ENCODE results near the gene TUBB2A. TPM values are rescaled to one million over a fixed set of nuclear protein-coding genes. Genes with fewer than 3 reads are reported as not detected.
A peak's percentile ranks its signal among the peaks of the same experiment; 100 is the strongest.

Gene TUBB2A
- total and polyA plus RNA-seq, 4 donors = 10.8 to 53.5 (median 30.1) TPM

DNA sequence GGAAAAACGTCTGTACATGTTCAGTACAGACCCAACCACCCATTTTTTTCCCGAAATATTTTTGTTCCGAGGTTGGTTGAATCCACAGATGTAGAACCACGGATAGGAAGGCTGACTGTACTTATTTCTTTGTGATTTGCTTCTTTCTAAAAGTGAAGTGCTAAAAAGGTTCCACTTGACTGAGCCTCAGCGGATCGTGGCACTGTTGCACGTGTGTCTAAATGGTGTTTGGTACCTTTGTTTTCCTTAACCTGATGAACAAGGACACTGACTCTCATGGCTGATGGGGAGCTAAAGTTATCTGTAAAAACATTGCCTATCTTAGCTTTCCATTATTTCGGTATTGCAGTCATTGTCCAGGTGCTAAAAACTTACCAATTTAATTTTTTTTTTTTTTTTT, 32.7 kb downstream of the TUBB2A start:
- Histone ChIP-seq H3K36me3 (ENCODE audit: control insufficient read depth in 4 of 4, insufficient read depth in 4 of 4, low read length in 4 of 4) (peaks cover 0 to 8% (median 2%) of the 10 kb centered on the region in 4 donors), H3K27ac (ENCODE audit: low read depth in 1 of 2, low read length in 1 of 2) (no peak overlapping the region), H3K9me3 (ENCODE audit: control insufficient read depth in 4 of 4, insufficient read depth in 3 of 4, low read length in 3 of 4) (no peaks in the 10 kb centered on the region), H3K9ac (ENCODE audit: insufficient read depth in 1 of 2, low read length in 2 of 2) (no peak overlapping the region), H3K4me1 (ENCODE audit: control insufficient read depth in 5 of 5, insufficient read depth in 5 of 5, low read length in 5 of 5) (peaks cover 0 to 7% (median 0%) of the 10 kb centered on the region in 5 donors), H3K4me3 (no peak overlapping the region), H3K27me3 (ENCODE audit: control insufficient read depth in 3 of 3, insufficient read depth in 3 of 3, low read length in 2 of 3) (no peaks in the 10 kb centered on the region)
- no peak for ATAC-seq (ENCODE audit: insufficient read depth, low FRiP score)
- no peak for DNase-seq
- TF ChIP-seq, protein P1, sequence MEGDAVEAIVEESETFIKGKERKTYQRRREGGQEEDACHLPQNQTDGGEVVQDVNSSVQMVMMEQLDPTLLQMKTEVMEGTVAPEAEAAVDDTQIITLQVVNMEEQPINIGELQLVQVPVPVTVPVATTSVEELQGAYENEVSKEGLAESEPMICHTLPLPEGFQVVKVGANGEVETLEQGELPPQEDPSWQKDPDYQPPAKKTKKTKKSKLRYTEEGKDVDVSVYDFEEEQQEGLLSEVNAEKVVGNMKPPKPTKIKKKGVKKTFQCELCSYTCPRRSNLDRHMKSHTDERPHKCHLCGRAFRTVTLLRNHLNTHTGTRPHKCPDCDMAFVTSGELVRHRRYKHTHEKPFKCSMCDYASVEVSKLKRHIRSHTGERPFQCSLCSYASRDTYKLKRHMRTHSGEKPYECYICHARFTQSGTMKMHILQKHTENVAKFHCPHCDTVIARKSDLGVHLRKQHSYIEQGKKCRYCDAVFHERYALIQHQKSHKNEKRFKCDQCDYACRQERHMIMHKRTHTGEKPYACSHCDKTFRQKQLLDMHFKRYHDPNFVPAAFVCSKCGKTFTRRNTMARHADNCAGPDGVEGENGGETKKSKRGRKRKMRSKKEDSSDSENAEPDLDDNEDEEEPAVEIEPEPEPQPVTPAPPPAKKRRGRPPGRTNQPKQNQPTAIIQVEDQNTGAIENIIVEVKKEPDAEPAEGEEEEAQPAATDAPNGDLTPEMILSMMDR (IDR thresholded peaks at IDR 0.05; ENCODE audit: control extremely low read depth, extremely low read depth) = no peak
- 86 to 90% methylated on average over 8 of the region's 8 CpGs for WGBS, 2 donors

DNA sequence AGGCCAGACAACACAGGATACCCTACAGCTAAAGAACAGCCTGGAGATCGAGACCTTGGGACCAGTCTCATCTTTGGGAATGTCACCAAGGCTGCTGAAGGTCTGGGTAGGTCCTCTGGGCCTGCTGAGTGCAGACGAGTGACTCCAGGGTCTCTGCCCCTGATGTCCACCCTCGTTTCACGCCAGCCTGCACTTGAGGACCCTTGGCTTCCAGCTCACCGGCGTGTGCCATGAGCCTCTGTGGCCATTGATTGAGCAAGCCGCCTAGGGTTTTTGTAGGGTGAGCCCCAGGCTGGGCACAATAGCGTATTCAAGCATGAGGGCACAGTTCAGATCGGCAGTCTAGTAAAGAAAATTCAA, 34.5 kb downstream of the TUBB2A start:
- H3K9me3 ChIP-seq (ENCODE audit: control insufficient read depth in 4 of 4, insufficient read depth in 3 of 4, low read length in 3 of 4) = no peaks in the 10 kb centered on the region
- no peak overlapping the region for H3K27ac ChIP-seq (ENCODE audit: low read depth in 1 of 2, low read length in 1 of 2)
- no peaks in the 10 kb centered on the region for H3K36me3 ChIP-seq (ENCODE audit: control insufficient read depth in 4 of 4, insufficient read depth in 4 of 4, low read length in 4 of 4)
- TF ChIP-seq, protein P1 (IDR thresholded peaks at IDR 0.05; ENCODE audit: control extremely low read depth, extremely low read depth) = no peak
- H3K27me3 ChIP-seq (ENCODE audit: control insufficient read depth in 3 of 3, insufficient read depth in 3 of 3, low read length in 2 of 3) = no peaks in the 10 kb centered on the region
- H3K4me1 ChIP-seq (ENCODE audit: control insufficient read depth in 5 of 5, insufficient read depth in 5 of 5, low read length in 5 of 5) = peaks cover 0 to 13% (median 3%) of the 10 kb centered on the region in 5 donors
- no peak for ATAC-seq (ENCODE audit: insufficient read depth, low FRiP score)
- H3K9ac ChIP-seq (ENCODE audit: insufficient read depth in 1 of 2, low read length in 2 of 2) = no peak overlapping the region
- no peak for DNase-seq
- H3K4me3 ChIP-seq = no peak overlapping the region
- WGBS, 2 donors = 93 to 94% methylated on average over 9 of the region's 9 CpGs

DNA sequence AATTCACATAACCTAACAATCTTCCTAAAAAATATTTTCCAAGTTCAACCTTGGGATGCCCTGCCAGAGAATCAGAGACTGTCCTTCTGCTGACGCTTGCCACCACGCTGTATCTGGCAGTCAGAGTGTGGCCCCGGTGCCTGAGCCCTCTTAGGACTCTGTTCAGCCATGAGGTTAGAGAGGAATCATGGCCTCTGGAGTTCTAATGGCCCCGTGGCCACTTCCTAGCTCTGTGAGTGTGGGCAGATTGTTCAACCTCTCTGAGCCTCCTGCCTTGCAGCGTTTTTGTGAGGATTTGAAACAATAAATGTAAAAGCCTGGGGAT, 36.6 kb downstream of the TUBB2A start:
- DNase-seq (no peak), ATAC-seq (ENCODE audit: insufficient read depth, low FRiP score) (no peak)
- H3K4me1 ChIP-seq (ENCODE audit: control insufficient read depth in 5 of 5, insufficient read depth in 5 of 5, low read length in 5 of 5) = peaks cover 0 to 13% (median 4%) of the 10 kb centered on the region in 5 donors
- no peaks in the 10 kb centered on the region for H3K27me3 ChIP-seq (ENCODE audit: control insufficient read depth in 3 of 3, insufficient read depth in 3 of 3, low read length in 2 of 3)
- H3K9me3 ChIP-seq (ENCODE audit: control insufficient read depth in 4 of 4, insufficient read depth in 3 of 4, low read length in 3 of 4) = no peaks in the 10 kb centered on the region
- H3K36me3 ChIP-seq (ENCODE audit: control insufficient read depth in 4 of 4, insufficient read depth in 4 of 4, low read length in 4 of 4) = no peaks in the 10 kb centered on the region
- no peak overlapping the region for H3K27ac ChIP-seq (ENCODE audit: low read depth in 1 of 2, low read length in 1 of 2)
- no peak overlapping the region for H3K4me3 ChIP-seq
- no peak overlapping the region for H3K9ac ChIP-seq (ENCODE audit: insufficient read depth in 1 of 2, low read length in 2 of 2)
- TF ChIP-seq, protein P1 (IDR thresholded peaks at IDR 0.05; ENCODE audit: control extremely low read depth, extremely low read depth) = no peak
- 90 to 94% methylated on average over 5 of the region's 5 CpGs for WGBS, 2 donors

DNA sequence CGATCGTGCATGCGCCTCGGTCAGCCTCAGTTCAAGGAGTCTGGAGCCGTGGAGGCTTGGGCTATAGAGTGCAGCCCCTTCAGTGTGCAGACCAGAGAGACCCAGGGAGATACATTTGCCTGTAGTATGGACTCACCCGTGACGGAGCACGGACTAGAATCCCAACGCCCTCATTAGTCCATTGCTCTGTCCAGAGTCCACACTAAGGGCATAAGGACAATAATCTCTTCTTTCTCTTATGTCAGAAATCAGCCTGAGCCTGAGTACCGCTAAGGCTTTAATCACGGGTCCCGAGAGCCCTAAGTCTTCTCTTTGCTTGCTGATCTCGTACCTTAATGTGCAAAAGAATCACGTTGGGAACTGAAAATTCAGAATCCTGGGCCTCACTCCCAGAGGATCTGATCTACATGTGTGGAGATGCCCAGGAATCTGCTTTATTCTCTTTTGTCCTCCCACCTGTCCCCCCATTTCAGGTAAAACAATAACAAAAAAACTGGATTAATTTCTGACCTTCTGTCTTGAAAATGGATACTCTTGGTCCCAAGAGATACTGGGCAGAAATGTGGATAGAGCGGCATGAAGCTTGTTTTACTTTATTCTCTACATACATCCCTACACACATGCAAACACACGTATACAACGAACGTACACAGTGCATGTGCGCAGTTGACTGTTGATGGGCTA, 38.2 kb downstream of the TUBB2A start:
- TF ChIP-seq, protein P1 (IDR thresholded peaks at IDR 0.05; ENCODE audit: control extremely low read depth, extremely low read depth) = no peak
- no peaks in the 10 kb centered on the region for H3K27me3 ChIP-seq (ENCODE audit: control insufficient read depth in 3 of 3, insufficient read depth in 3 of 3, low read length in 2 of 3)
- peak overlapping the region; percentile 98 to 100 for H3K27ac ChIP-seq (ENCODE audit: low read depth in 1 of 2, low read length in 1 of 2)
- H3K4me3 ChIP-seq = peak overlapping the region; percentile 67
- H3K9me3 ChIP-seq (ENCODE audit: control insufficient read depth in 4 of 4, insufficient read depth in 3 of 4, low read length in 3 of 4) = no peaks in the 10 kb centered on the region
- peak in 2 of 3 donors; percentile 50 to 71 for DNase-seq
- 25 to 26% methylated on average over 19 of the region's 19 CpGs for WGBS, 2 donors
- ATAC-seq (ENCODE audit: insufficient read depth, low FRiP score) = peak; percentile 25
- peak overlapping the region; percentile 86 to 87 for H3K9ac ChIP-seq (ENCODE audit: insufficient read depth in 1 of 2, low read length in 2 of 2)
- H3K36me3 ChIP-seq (ENCODE audit: control insufficient read depth in 4 of 4, insufficient read depth in 4 of 4, low read length in 4 of 4) = peaks cover 0 to 11% (median 1%) of the 10 kb centered on the region in 4 donors
- peaks cover 0 to 13% (median 4%) of the 10 kb centered on the region in 5 donors for H3K4me1 ChIP-seq (ENCODE audit: control insufficient read depth in 5 of 5, insufficient read depth in 5 of 5, low read length in 5 of 5)
